Breast epithelium (tissue), 3 donors: ENCODE data around the gene TARDBP.

Experiments used
- POLR2A ChIP-seq: fragments of 450-650 bp; IDR thresholded peaks from one replicate; pipeline ENCODE4 v1.6.1; 2016; ENCODE audit warnings: antibody characterized with exemption, mild to moderate bottlenecking, moderate library complexity
- POLR2AphosphoS5 ChIP-seq, 3 donors: sonication (generic); formaldehyde crosslinking; IDR thresholded peaks; one replicate each; pipeline ENCODE4 v1.6.1; 2017; ENCODE audit warnings: antibody characterized with exemption in 3 of 3

GRCh38 chr1:11027316-11027715 is 14.9 kb downstream of the TARDBP start:
- TF ChIP-seq POLR2A = no peak
- TF ChIP-seq POLR2AphosphoS5 (IDR thresholded peaks at IDR 0.05) = no peak
